Activated naive CD4-positive, alpha-beta T cell treated with anti-CD3 and anti-CD28 coated beads, Interleukin-2, amount 50 U/mL, for 72 hours (primary cell): ENCODE data around the gene ZNF768. TPM values are rescaled to one million over a fixed set of nuclear protein-coding genes. Genes with fewer than 3 reads are reported as not detected.
"Not testable (repeated sequence)": the region's sequence is repeated elsewhere in the genome, so short reads cannot be mapped to it uniquely, and the experiment has no call there.

Source experiments
- ATAC-seq, 2 donors: fragments of 150-1000 bp; cut with Tn5 transposase; 2 replicates each; pipeline ENCODE4 v1.10.0; 2021; ENCODE audit warnings: mild to moderate bottlenecking in 2 of 2, moderate library complexity in 2 of 2
- DNase-seq, 2 donors: peaks; one replicate each; pipeline ENCODE4 v3.0.0; 2021 to 2022; ENCODE audit warnings: low spot score in 2 of 2
- H3K27ac Mint-ChIP-seq, 2 donors: one replicate each; pipeline ENCODE4 v1.8.0; 2022; ENCODE audit warnings: mild to moderate bottlenecking in 2 of 2, mixed read lengths in 2 of 2
- H3K36me3 Mint-ChIP-seq, 2 donors: one replicate each; pipeline ENCODE4 v1.8.0; 2022; ENCODE audit warnings: mixed read lengths in 2 of 2
- H3K9me3 Mint-ChIP-seq, 2 donors: one replicate each; pipeline ENCODE4 v1.8.0; 2022; ENCODE audit warnings: mixed read lengths in 2 of 2
- total RNA-seq, 2 donors: library from RNA; stranded (reverse); gene quantifications; one replicate each; pipeline ENCODE4 v1.2.3, GENCODE V29; 2022

The ZNF768 gene
- total RNA-seq, 2 donors from 2014 or later, result 2.3 to 9.3 TPM

DNA sequence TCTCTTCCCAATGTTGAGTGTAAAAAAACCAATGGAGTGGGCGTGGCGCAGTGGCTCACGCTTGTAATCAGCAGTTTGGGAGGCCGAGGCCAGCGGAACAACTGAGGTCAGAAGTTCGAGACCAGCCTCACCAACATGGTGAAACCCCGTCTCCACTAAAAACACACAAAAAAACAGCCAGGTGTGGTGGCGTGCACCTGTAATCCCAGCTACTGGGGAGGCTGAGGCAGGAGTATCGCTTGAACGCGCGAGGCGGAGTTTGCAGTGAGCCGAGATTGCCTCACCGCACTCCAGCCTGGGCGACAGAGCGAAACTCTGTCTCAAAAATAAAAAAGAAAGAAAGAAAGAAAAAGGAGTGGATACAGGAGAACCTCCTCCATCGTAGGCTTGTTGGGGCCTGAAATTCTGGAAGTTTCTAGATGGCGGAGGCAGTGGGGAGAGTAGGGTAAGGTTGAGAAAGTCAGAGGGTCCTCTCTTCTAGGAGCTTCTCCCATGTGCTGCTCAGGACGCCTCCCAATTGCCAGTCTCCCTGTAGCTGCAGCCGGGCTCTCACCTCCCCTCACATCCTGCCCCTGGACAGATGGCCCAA lies 32.5 kb upstream of the ZNF768 start:
- Mint-ChIP-seq H3K27ac (peak overlapping the region; percentile 88 to 90), H3K9me3 (no peaks in the 10 kb centered on the region), H3K36me3 (peaks cover 13 to 15% of the 10 kb centered on the region in 2 donors)

DNA sequence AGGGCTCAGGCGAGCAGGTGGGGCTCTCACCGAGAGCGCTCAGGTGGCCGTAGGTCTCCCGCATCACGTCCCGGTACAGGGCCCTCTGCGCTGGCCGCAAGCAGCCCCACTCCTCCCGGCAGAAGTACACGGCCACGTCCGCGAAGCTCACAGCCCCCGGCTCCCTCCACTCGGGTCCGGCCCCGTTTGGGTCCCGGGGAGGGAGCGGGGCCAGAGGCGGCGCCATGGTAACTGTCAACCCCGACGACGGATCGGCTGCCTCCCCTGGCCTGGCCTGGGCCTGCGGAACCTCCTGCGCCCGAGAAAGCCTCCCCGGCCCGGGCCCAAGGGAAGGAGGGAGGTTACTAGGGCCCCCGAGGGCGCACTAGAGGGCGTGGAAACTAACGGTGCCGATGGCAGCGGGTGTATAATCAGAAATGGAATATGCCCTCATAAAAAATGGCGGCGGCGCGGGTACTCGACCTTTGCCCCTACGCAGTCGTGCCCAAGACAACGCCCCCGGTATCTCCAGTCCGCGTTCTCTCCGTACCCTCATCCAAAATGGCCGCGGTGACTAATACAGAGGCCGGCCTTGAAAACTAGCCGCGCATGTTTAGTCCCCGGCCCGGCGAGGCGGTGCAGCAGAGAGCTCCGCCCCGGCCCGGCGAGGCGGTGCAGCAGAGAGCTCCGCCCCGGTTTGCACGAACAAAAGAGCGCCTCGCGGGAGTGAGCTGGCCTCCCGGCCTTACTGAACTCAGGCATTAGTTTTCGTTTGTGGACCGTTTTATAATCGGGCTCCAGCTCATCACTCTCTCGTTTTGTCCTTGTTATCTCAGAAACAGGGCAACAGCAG lies 31.8 kb upstream of the ZNF768 start, which contains the start of gene ZNF764:
TSS of gene ZNF764 (minus strand) at position 418 of the 832 bp plus-strand sequence. CDS start at position 226, 192 bp downstream.
- Mint-ChIP-seq H3K27ac (peak within 1 kb of the TSS; percentile 90 to 96), H3K9me3 (no peaks in the 10 kb centered on the region), H3K36me3 (peaks cover 15 to 20% of the 10 kb centered on the region in 2 donors)
- ATAC-seq, result peak; percentile 96 to 97
- peak; percentile 96 to 97 for DNase-seq

More for the DNA sequence above, 32.5 kb upstream of the ZNF768 start:
- no peak for ATAC-seq
- DNase-seq, result no peak

DNA sequence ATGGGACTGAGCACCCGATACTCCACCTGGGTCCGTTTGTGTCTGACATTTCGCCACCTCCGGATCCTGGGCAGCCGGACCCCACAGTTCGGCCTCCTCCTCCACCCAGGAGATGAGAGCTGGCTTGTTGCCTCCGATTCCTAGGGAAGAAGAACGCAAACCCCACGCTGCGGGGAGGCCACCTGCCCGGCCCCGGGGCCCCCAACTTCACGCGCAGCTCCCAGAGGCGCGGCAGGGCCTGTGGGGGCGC lies 31.3 kb upstream of the ZNF768 start:
- H3K36me3 Mint-ChIP-seq, result peaks cover 15 to 23% of the 10 kb centered on the region in 2 donors
- ATAC-seq, result no peak
- peak overlapping the region; percentile 90 to 96 for H3K27ac Mint-ChIP-seq
- no peaks in the 10 kb centered on the region for H3K9me3 Mint-ChIP-seq
- no peak for DNase-seq

DNA sequence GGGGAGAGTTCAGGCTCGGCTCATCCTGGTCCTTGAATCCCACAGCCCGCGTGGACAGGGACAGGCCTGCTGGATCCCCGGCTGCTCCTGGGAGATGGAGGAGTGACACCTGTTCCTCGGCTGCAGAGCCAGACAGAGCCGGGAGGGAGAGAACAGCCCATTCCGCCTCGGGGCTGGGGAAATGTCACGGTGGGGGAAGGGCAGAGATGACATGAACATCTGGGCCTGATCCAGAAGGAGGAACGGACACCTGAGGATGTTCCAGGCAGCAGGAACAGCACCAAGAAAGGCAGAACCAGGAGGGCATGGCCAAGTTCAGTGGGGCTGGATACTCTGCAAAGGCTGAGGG lies 29.7 kb upstream of the ZNF768 start:
- Mint-ChIP-seq H3K9me3 (no peaks in the 10 kb centered on the region), H3K27ac (peak overlapping the region; percentile 90 to 96), H3K36me3 (peaks cover 10 to 23% of the 10 kb centered on the region in 2 donors)
- ATAC-seq (no peak), DNase-seq (no peak)

DNA sequence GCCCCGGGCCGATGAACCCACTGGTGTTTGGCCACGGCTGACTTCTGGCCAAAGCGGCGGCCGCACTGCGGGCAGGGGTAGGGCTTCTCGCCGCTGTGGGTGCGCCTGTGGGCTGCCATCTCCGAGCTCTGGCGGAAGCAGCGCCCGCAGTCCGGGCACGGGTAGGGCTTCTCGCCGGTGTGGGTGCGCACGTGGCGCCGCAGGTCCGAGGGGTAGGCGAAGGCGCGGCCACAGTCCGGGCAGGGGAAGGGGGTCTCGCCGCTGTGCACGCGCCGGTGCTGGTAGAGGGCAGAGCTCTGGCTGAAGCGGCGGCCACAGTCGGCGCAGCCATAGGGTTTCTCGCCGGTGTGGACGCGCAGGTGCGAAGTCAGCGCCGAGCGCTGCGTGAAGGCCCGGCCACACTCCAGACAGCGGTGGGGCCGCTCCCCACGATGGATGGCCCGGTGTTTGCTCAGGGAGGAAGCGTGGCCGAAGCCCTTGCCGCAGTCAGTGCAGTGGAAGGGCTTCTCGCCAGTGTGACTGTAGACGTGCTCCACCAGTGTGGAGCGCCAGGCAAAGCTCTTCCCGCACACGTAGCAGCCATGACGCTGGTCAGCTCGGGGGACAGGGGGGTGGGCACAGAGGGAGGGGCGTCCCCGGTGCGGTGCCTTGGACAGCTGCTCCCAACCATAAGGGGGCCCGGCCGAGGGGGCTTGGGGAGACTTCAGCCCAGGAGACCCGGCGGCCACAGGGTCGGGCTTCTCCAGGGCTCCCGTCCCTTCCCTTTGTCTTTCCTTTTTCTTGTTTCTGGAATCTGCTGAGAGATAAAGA lies 29.2 kb upstream of the ZNF768 start:
- no peaks in the 10 kb centered on the region for H3K9me3 Mint-ChIP-seq
- H3K36me3 Mint-ChIP-seq, result peaks cover 10 to 23% of the 10 kb centered on the region in 2 donors
- H3K27ac Mint-ChIP-seq, result peak overlapping the region; percentile 90 to 96
- DNase-seq (no peak), ATAC-seq (no peak)

DNA sequence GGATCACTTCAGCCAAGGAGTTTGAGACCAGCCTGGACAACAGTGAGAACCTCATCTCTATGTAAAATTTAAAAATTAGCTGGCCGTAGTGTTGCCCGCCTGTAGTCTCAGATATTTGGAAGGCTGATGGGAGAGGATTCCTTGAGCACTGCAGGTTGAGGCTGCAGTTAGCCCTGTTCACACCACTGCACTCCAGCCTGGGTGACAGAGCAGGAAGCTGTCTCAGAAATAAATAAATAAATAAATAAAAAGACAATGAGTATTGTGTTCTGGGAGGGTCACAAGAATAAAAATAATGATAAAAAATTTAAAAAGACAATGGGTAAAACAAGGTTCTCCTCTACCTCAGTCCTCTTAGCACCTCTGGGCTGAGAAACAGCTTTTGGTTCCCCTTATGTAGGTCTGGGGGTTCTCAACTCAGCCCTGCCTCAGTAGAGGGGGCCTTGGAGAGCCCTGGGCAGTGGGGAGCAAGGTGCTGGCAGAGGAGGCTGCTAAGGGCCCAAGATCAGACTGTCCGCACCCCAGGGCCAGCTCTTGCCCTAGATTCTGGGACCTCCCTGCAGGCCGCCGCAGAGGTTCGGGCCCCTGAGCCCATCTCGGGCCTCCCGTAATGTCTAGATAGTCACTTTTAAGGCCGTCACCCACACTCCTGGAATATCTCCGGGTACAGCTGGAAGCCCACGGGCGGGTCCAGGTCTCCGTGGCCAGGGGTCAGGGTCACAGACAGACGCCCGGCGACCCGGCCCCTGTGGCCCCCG lies 28.4 kb upstream of the ZNF768 start:
- DNase-seq (no peak), ATAC-seq (no peak)
- Mint-ChIP-seq H3K27ac (peak overlapping the region in 1 of 2 donors; percentile 50), H3K36me3 (peaks cover 10 to 23% of the 10 kb centered on the region in 2 donors), H3K9me3 (no peaks in the 10 kb centered on the region)

DNA sequence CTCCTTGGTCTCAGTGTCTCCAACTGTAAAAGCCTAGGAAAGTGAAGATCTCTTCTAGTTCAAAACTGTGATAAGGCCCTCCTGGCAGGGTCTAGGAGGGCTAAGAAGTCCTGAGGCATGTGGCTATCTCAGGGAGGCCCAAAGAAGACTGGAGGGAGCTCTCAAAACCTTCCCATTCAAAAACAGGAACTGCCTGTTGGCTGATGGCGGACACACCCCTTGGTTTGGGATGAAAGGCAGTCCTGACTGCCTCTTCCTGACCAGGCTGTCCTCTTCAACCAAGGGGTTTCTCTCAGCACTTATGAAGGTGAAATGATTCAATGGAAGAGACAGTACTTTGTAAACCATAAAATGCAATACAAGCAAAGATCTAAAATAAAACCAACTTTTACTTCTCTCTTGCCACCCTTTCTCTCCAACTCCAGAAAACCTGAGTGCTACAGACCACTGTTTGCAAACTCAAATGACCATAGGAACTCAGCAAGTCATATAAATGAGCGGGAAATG lies 27.1 kb upstream of the ZNF768 start:
- peak overlapping the region; percentile 88 to 96 for H3K27ac Mint-ChIP-seq
- H3K36me3 Mint-ChIP-seq, result peaks cover 10 to 17% of the 10 kb centered on the region in 2 donors
- no peak for ATAC-seq
- H3K9me3 Mint-ChIP-seq, result no peaks in the 10 kb centered on the region
- DNase-seq, result no peak

DNA sequence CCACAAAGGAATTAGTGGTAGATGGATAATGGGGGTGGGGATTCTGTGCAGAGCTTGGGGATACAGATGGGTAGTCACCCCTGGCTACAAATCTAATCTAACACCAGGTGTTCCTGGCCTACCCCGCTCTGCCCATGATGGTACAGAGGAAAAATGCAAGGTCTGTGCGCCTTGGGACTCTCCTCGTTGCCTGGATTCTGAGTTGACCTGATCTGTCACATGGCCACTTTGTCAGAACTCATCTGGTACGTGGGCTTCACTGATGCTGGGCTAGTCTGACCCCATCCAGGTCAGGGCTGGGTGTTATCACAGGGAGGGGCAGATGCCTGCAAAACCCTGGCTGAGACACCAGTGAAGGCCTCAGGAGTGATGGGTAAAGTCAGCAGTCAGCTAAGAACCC lies 26.6 kb upstream of the ZNF768 start:
- ATAC-seq (no peak), DNase-seq (no peak)
- peak overlapping the region; percentile 88 to 96 for H3K27ac Mint-ChIP-seq
- H3K36me3 Mint-ChIP-seq, result peaks cover 10 to 17% of the 10 kb centered on the region in 2 donors
- H3K9me3 Mint-ChIP-seq, result no peaks in the 10 kb centered on the region

DNA sequence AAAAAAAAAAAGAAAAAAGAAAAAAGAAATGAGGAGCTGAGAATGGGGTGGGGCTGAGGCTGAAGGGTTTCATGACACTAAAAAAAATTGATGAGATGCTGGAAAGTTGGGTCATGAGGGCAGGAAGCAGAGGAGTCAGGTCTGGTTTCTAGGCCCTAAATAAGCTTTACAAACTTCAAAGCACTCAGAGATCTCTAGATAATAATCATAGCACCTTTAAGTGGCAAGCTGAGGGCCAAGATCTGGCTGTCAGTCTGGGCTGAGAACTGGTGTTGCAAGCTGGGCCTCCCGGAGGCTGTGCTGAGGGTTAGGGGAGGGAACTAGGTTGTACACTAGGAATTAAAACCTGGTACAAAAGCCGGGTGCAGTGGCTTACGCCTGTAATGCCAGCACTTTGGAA lies 25.4 kb upstream of the ZNF768 start:
- peak in 1 of 2 donors; percentile 50 for DNase-seq
- ATAC-seq, result peak; percentile 83 to 94
- Mint-ChIP-seq H3K27ac (peak overlapping the region; percentile 88 to 96), H3K9me3 (no peaks in the 10 kb centered on the region), H3K36me3 (peaks cover 5 to 17% of the 10 kb centered on the region in 2 donors)

DNA sequence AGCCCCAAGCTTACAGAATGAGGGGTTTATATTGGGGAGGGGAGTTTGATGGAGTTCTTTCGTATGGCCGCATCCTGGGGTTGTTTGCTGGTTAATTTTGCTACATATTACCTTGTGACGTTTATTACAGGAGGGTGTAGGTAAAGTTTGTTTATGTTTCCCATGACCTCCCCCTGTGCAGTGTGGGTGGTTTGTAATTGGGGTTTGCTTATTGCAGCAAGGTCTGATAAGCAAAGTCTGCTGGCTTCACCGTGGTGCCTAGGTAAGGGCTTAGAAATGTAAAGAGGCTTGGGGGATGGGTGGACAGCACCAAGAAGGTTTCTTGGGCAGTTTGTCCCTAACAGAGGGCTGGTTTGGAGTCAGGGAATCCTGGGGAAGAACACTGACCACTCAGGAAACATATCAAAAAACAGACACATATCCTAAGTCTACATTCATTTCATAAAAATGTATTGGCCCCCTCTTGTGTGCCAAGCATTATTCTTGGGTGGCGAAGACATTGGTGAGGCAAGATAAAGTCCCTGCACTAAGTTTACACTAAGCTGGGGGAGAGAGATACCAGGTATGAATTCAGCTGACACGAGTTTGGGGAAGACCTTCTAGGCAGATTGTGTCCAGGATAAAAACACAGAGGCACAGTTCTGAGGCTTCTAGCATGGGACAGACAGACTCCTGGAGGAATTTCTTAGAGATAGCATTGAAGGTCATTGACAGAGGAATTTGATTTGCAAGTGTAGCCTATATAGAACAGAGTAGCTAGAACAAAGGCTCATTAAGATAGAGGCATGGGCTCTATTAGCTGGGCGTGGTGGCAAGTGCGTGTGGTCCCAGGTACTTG lies 22.3 kb upstream of the ZNF768 start:
- Mint-ChIP-seq H3K9me3 (no peaks in the 10 kb centered on the region), H3K36me3 (peaks cover 0 to 8% of the 10 kb centered on the region in 2 donors), H3K27ac (peak overlapping the region in 1 of 2 donors; percentile 28)
- no peak for ATAC-seq
- no peak for DNase-seq

DNA sequence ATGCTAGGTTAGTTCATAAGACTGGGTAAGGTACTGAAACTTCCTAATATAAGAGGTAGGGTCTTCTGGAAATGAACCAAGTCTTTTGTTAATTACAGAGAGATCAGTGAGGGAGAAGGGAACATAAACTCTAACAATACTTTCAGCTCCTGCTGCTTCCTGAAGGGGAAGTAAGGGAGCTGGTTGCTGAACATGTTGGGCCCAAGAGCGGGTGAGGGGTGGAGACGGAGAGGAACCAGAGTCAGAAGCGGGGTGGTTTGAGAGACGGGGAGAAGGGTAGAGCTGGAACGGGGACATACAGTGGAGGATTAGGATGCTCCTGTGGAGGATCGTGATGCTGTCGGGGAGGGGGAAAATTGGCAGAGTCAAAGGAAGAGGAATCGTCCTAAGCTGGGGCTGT lies 19.7 kb upstream of the ZNF768 start:
- peak overlapping the region in 1 of 2 donors; percentile 58 for H3K27ac Mint-ChIP-seq
- no peaks in the 10 kb centered on the region for H3K36me3 Mint-ChIP-seq
- H3K9me3 Mint-ChIP-seq, result no peaks in the 10 kb centered on the region
- DNase-seq (no peak), ATAC-seq (no peak)

DNA sequence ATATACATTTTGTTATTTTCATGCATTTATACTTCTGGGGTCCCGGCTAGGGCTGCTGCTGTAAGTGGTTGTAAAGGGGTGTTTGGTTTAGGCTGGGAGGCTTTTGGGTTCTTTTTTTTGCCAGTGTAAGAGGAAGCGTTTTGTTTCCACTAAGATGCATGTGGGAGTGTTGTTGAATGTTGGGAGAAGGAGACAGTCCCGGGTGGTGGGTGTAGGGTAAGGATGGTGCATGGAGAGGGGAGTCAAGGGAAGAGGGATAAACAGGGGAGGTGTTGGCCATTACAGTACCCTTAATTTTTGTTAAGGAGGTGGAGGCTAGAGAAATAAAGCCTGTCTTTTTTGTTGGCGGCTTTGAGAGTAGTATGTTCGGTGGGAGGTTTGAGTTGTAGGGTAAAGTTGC lies 16.7 kb upstream of the ZNF768 start:
- ATAC-seq, result no peak

DNA sequence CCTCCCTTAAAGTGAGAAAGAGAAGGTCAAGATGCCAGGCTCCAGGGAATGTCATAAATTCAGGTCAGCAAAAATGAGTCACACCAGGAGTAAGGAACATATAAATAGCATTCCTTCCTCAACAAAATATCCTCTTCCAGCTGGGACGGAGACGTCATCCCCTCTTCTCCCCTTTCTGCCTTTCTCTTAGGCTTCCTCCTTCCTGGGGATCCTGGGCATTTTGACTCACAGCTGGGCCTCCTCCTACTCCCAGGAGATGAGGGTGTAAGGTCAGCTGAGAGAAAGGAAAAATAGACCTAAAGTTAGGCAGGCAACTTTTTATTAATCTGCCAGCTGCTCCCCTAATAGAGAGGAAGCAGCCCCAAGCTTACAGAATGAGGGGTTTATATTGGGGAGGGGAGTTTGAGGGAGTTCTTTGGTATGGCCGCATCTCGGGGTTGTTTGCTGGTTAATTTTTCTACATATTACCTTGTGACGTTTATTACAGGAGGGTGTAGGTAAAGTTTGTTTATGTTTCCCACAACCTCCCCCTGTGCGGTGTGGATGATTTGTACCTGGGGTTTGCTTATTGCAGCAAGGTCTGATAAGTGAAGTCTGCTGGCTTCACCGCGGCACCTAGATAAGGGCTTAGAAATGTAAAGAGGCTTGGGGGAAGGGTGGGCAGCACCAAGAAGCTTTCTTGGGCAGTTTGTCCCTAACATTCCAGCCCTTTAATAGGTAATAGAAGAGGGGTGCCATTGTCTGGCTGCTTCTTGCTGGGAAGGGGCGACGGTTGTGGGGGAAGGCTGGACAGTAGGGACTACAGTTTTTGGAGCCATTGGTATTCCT lies 15.3 kb upstream of the ZNF768 start:
- H3K36me3 Mint-ChIP-seq, result peaks cover 12 to 18% of the 10 kb centered on the region in 2 donors
- H3K9me3 Mint-ChIP-seq, result no peaks in the 10 kb centered on the region
- H3K27ac Mint-ChIP-seq, result no peak overlapping the region
- no peak for ATAC-seq
- no peak for DNase-seq

More for the DNA sequence above, 16.7 kb upstream of the ZNF768 start:
- no peak overlapping the region for H3K27ac Mint-ChIP-seq
- no peak for DNase-seq
- H3K36me3 Mint-ChIP-seq, result peaks cover 1 to 5% of the 10 kb centered on the region in 2 donors
- no peaks in the 10 kb centered on the region for H3K9me3 Mint-ChIP-seq

DNA sequence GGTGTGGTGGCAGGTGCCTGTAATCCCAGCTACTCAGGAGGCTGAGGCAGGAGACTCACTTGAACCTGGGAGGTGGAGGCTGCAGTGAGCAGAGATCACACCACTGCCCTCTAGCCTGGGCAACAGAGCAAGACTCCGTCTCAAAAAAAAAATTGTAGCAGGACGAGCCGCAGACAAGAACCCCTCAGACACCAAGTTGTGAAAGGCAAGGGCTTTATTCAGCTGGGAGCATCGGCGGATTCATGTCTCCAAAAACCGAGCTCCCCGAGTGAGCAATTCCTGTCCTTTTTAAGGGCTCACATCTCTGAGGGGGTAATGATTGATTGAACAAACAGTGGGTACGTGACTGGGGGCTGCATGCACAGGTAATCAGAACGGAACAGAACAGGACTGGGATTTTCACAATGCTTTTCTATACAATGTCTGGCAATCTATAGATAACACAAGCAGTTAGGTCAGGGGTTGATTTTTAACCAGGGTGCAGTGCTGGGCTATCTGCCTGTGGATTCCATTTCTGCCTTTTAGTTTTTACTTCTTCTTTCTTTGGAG lies 14.6 kb upstream of the ZNF768 start:
- H3K9me3 Mint-ChIP-seq, ATAC-seq, H3K27ac Mint-ChIP-seq, DNase-seq: not testable (repeated sequence)
- peaks cover 19 to 25% of the 10 kb centered on the region in 2 donors for H3K36me3 Mint-ChIP-seq
